ENCODE measurements around the gene TMEM14A.

DNA sequence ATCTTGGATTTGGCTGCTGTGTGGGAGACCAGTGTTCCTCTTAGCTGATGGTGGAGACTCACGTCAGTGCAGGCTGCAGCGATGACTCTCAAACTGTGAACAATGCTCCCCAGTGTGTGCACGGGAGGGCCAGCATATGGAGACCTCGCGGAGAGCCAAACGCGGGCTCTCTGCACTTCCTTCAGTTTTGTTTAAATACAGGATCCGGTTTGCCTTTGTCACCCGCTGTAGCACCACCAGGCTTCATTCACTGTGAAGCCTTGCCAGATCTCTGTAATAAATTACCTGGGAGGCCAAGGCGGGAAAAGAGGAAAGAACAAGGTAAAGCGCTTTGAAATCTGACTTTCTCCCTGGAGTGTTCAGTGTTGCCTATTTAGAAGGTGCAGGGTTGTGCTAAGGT is 30.7 kb upstream of the TMEM14A start:
- TF ChIP-seq, protein P1, sequence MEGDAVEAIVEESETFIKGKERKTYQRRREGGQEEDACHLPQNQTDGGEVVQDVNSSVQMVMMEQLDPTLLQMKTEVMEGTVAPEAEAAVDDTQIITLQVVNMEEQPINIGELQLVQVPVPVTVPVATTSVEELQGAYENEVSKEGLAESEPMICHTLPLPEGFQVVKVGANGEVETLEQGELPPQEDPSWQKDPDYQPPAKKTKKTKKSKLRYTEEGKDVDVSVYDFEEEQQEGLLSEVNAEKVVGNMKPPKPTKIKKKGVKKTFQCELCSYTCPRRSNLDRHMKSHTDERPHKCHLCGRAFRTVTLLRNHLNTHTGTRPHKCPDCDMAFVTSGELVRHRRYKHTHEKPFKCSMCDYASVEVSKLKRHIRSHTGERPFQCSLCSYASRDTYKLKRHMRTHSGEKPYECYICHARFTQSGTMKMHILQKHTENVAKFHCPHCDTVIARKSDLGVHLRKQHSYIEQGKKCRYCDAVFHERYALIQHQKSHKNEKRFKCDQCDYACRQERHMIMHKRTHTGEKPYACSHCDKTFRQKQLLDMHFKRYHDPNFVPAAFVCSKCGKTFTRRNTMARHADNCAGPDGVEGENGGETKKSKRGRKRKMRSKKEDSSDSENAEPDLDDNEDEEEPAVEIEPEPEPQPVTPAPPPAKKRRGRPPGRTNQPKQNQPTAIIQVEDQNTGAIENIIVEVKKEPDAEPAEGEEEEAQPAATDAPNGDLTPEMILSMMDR (IDR thresholded peaks at IDR 0.05): no peak
- no peak for TF ChIP-seq POLR2A (IDR thresholded peaks at IDR 0.05)

All from right lobe of liver (tissue), 4 donors.